ENCODE measurements around the gene AUTS2. TPM values are rescaled to one million over a fixed set of nuclear protein-coding genes. Genes with fewer than 3 reads are reported as not detected.

AUTS2 gene
- total and polyA plus RNA-seq, 9 of the 15 experiments (the other 6 are each of a cell fraction or from before 2014, with no cell fraction given) = 0.58 TPM; not detected in 8

DNA sequence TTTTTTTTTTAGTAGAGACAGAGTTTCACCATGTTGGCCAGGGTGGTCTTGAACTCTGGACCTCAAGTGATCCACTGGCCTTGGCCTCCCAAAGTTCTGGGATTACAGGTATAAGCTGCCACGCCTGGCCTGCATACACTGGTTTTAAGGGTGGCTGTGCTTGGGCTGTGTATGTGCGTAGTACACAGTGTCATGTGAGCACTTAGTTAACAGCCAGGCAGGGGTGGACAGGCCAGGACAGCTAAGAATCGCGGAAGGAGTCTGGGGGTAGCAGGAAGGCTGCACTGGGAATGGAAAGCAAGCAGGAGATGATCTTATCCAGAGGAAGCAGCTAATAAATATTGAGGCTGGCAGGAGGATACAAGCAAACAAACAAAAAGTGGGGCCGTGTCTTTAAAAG is 1153.6 kb downstream of the AUTS2 start (continued):
- no peak for TF ChIP-seq RUNX1 (IDR thresholded peaks at IDR 0.05; ENCODE audit: low read depth)

GRCh38 chr7:70752794-70753241 is 1154.5 kb downstream of the AUTS2 start:
- Histone ChIP-seq H3K36me3 (ENCODE audit: control insufficient read depth, insufficient read depth, low read length) (no peaks in the 10 kb centered on the region), H3K9ac (ENCODE audit: insufficient read depth in 1 of 2, low read depth in 2 of 2, low read length in 2 of 2) (no peak overlapping the region), H3K9me3 (replicated peaks; ENCODE audit: control insufficient read depth, insufficient read depth, low read depth, low read length) (no peaks in the 10 kb centered on the region), H4K20me1 (replicated peaks; ENCODE audit: control insufficient read depth, insufficient read depth, low read length) (no peaks in the 10 kb centered on the region), H3K27ac (ENCODE audit: extremely low read depth, low read depth, low read length) (no peak overlapping the region), H3K4me1 (replicated peaks in 1 of 2; ENCODE audit: control insufficient read depth in 2 of 2, insufficient read depth in 2 of 2, low read length in 2 of 2) (no peaks in the 10 kb centered on the region), H3K4me3 (no peak overlapping the region), H3K79me2 (ENCODE audit: control insufficient read depth, insufficient read depth, low read length) (no peaks in the 10 kb centered on the region), H3K27me3 (ENCODE audit: control insufficient read depth in 2 of 2, insufficient read depth in 2 of 2, low read length in 2 of 2) (peaks cover 4 to 15% of the 10 kb centered on the region in 2 experiments; a peak in 4 of 5 replicates), H3K9me1 (ENCODE audit: control insufficient read depth, insufficient read depth, low read length) (no peaks in the 10 kb centered on the region), H3K4me2 (ENCODE audit: insufficient read depth, low read length) (no peak overlapping the region), H2AFZ (ENCODE audit: low read depth, low read length) (no peak overlapping the region)
- ATAC-seq = no peak
- intact Hi-C loops (cut with micrococcal nuclease) = no loop called here
- in situ Hi-C loops (cut with MboI) = no loop called here
- TF ChIP-seq LARP7 (IDR thresholded peaks at IDR 0.05) = no peak
- TF ChIP-seq E2F5 (CRISPR knock-in tag; IDR thresholded peaks at IDR 0.05) = no peak
- TF ChIP-seq ZNF780A (CRISPR knock-in tag; IDR thresholded peaks at IDR 0.05) = no peak
- no peak for TF ChIP-seq FOXA3 (CRISPR knock-in tag; conservative IDR thresholded peaks at IDR 0.05 in 1 of 2, IDR thresholded peaks at IDR 0.05 in 1 of 2)
- TF ChIP-seq BRD9 (IDR thresholded peaks at IDR 0.05; ENCODE audit: low read depth, partially characterized antibody) = no peak
- TF ChIP-seq, protein P1, sequence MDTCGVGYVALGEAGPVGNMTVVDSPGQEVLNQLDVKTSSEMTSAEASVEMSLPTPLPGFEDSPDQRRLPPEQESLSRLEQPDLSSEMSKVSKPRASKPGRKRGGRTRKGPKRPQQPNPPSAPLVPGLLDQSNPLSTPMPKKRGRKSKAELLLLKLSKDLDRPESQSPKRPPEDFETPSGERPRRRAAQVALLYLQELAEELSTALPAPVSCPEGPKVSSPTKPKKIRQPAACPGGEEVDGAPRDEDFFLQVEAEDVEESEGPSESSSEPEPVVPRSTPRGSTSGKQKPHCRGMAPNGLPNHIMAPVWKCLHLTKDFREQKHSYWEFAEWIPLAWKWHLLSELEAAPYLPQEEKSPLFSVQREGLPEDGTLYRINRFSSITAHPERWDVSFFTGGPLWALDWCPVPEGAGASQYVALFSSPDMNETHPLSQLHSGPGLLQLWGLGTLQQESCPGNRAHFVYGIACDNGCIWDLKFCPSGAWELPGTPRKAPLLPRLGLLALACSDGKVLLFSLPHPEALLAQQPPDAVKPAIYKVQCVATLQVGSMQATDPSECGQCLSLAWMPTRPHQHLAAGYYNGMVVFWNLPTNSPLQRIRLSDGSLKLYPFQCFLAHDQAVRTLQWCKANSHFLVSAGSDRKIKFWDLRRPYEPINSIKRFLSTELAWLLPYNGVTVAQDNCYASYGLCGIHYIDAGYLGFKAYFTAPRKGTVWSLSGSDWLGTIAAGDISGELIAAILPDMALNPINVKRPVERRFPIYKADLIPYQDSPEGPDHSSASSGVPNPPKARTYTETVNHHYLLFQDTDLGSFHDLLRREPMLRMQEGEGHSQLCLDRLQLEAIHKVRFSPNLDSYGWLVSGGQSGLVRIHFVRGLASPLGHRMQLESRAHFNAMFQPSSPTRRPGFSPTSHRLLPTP (IDR thresholded peaks at IDR 0.05; ENCODE audit: borderline replicate concordance, extremely low read depth, insufficient read length) = no peak
- no peak for TF ChIP-seq TARDBP (IDR thresholded peaks at IDR 0.05)
- TF ChIP-seq, protein P2, sequence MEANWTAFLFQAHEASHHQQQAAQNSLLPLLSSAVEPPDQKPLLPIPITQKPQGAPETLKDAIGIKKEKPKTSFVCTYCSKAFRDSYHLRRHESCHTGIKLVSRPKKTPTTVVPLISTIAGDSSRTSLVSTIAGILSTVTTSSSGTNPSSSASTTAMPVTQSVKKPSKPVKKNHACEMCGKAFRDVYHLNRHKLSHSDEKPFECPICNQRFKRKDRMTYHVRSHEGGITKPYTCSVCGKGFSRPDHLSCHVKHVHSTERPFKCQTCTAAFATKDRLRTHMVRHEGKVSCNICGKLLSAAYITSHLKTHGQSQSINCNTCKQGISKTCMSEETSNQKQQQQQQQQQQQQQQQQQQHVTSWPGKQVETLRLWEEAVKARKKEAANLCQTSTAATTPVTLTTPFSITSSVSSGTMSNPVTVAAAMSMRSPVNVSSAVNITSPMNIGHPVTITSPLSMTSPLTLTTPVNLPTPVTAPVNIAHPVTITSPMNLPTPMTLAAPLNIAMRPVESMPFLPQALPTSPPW (CRISPR knock-in tag; IDR thresholded peaks at IDR 0.05) = no peak
- no peak for TF ChIP-seq MEF2A (IDR thresholded peaks at IDR 0.05; ENCODE audit: control insufficient read depth, low read depth, low read length)
- TF ChIP-seq BACH1 (tag; IDR thresholded peaks at IDR 0.05) = no peak
- TF ChIP-seq HOXB6 (CRISPR knock-in tag; IDR thresholded peaks at IDR 0.05; ENCODE audit: borderline replicate concordance) = no peak
- TF ChIP-seq ZBTB1 (CRISPR knock-in tag; IDR thresholded peaks at IDR 0.05; ENCODE audit: borderline replicate concordance, low read depth) = no peak
- no peak for FAIRE-seq
- ChIA-PET POLR2A (no interaction called here), CTCF (ENCODE audit: low intra/inter-chr PET ratio) (no interaction called here)
- BruUV-seq (replicated peaks) = no TSS peak
- DNase-seq (ENCODE audit: extremely low read depth in 1 of 4, low spot score in 3 of 4) = no peak
- WGBS (ENCODE audit: insufficient coverage, low coverage, missing lambda C conversion rate) = 0% methylated on average over 1 of the region's 1 CpG
